Stimulated activated CD8-positive, alpha-beta memory T cell treated with anti-CD3 and anti-CD28 coated beads, Interleukin-12 subunit alpha, Interleukin-12 subunit beta, amount 100 ng/mL, for 1 hour (primary cell): ENCODE measurements around the gene USP34.
A peak's percentile ranks its signal among the peaks of the same experiment; 100 is the strongest.
"Not testable (repeated sequence)": the region's sequence is repeated elsewhere in the genome, so short reads cannot be mapped to it uniquely, and the experiment has no call there.

Experiments used
- DNase-seq: peaks from one replicate; pipeline ENCODE4 v3.0.0-alpha.2; 2020; ENCODE audit warnings: low read depth

USP34 gene

GRCh38 chr2:61184263-61184662 lies 286.6 kb downstream of the USP34 start:
- DNase-seq, result no peak

GRCh38 chr2:61183795-61184194 lies 287.1 kb downstream of the USP34 start:
- no peak for DNase-seq

GRCh38 chr2:61182059-61182383 lies 288.9 kb downstream of the USP34 start:
- DNase-seq, result no peak

- DNase-seq, result no peak
Observed at GRCh38 chr2:61181382-61182058, 289.4 kb downstream of the USP34 start.

- DNase-seq, result no peak
Observed at GRCh38 chr2:61180686-61181085, 290.2 kb downstream of the USP34 start.

GRCh38 chr2:61179701-61180639 lies 290.9 kb downstream of the USP34 start:
- no peak for DNase-seq

GRCh38 chr2:61178603-61179545 lies 292.0 kb downstream of the USP34 start:
- no peak for DNase-seq

- no peak for DNase-seq
Observed at GRCh38 chr2:61177727-61178549, 292.9 kb downstream of the USP34 start.

GRCh38 chr2:61176755-61177726 lies 293.8 kb downstream of the USP34 start:
- DNase-seq, result peak; percentile 86

- no peak for DNase-seq
Observed at GRCh38 chr2:61175036-61175435, 295.9 kb downstream of the USP34 start.

GRCh38 chr2:61173116-61173515 lies 297.8 kb downstream of the USP34 start:
- no peak for DNase-seq

GRCh38 chr2:61172671-61173070 lies 298.2 kb downstream of the USP34 start:
- no peak for DNase-seq

GRCh38 chr2:61167579-61167978 lies 303.3 kb downstream of the USP34 start:
- DNase-seq, result no peak

- no peak for DNase-seq
Observed at GRCh38 chr2:61165946-61166345, 304.9 kb downstream of the USP34 start.

- DNase-seq, result not testable (repeated sequence)
Observed at GRCh38 chr2:61165082-61165481, 305.8 kb downstream of the USP34 start.

- no peak for DNase-seq
Observed at GRCh38 chr2:61162721-61163120, 308.2 kb downstream of the USP34 start.

- DNase-seq, result no peak
Observed at GRCh38 chr2:61161888-61162287, 309.0 kb downstream of the USP34 start, which contains the start of gene C2orf74. Gene C2orf74 (plus strand): TSS chr2:61162188. CDS start chr2:61162515, 327 bp downstream.

GRCh38 chr2:61158356-61158955 lies 312.4 kb downstream of the USP34 start:
- no peak for DNase-seq

GRCh38 chr2:61157371-61158003 lies 313.4 kb downstream of the USP34 start:
- DNase-seq, result no peak
